HTR-8/SVneo (cell line): Measurements from ENCODE around the gene FOXP1.
A peak's percentile ranks its signal among the peaks of the same experiment; 100 is the strongest.
"Not testable (repeated sequence)": the region's sequence is repeated elsewhere in the genome, so short reads cannot be mapped to it uniquely, and the experiment has no call there.

ENCODE experiments used
- DNase-seq: peaks from one replicate; pipeline ENCODE4 v3.0.0; 2011; ENCODE audit warnings: low spot score, mixed read lengths; ENCODE audit not compliant: insufficient read length
- FAIRE-seq: peaks from 2 replicates; lab custom pipeline; 2011; peaks lifted over from hg19 to GRCh38; lab: Jason Lieb, UNC

FOXP1 gene

DNA sequence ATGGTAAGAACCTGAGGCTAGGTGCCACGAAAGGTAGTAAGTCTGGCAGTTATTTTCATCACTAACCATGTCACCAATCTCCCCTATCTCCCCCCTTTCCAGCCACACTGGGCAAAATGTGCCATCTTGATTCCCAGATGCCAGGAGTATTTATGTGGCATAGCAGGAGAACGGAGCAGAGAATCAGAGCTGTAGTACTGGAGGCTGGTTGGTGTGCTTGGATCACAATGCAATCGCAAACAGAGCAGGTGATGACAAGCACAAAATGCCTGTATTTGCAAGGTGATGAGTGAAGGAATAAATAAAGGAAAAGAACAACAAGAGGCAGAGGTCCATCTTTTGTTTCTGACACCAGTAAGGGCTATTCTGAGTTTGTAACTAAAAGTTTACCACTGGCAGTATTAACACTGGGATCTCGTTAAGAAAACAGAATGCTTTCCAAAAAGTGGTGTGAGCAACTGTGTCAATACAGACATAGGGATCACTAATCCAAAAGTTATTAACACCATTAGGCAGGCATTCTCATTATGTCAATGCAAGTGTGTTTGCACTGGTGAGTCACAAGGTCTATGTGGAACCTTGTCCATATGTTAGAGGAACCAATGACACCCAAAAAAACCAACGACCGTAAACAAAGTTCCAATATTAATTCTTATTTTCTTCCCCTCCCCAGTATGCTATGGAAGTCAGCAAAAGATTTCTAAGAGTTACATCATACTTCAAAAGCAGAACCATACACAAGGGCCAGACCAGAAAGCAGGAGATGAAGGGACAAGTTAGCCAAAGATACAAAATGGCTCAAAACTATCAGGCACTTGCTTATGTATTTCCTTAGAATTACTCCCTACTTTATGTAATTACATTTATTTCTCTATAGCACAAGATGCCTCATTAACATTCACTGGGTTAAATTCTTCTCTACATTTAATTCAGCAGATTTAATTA, 556.6 kb downstream of the FOXP1 start:
- no peak for FAIRE-seq
- no peak for DNase-seq

DNA sequence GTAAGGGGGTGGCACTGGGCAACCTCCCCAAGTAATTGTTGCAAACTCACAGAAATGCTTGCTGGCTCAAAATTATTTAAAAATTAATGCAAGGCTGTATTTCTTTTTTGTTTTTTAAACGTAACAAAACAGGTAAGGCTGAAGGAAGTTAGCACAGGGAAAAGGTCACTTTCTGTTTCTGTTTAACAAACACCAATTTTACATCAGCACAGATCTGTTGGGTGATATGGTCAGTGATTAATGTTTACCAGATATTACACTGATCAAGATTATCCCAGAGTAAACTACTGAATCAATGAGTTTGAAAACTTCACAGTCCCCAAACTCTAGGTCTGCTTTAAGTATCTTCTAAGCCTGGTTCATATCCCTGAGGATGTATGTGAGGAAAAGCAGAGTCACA, 558.0 kb downstream of the FOXP1 start:
- FAIRE-seq, result no peak
- no peak for DNase-seq

DNA sequence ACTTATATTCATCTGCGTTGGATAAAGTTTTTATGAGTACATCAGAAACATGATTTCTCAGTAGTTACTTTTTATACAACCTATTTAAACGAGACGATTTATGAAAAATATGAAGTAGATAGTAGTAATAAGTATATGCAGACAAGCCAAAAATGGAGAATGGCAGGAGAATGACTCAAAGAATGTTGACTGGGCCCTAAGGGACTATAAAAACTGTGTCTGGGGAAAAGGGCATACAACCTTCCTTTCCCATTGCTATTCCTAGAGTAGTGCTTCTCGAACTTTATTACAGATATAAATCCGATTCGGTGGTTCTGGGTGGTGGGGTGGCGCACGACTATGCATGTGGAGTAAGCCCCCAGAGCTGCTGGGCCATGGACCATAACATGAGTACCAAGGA, 558.5 kb downstream of the FOXP1 start:
- FAIRE-seq, result no peak
- no peak for DNase-seq

DNA sequence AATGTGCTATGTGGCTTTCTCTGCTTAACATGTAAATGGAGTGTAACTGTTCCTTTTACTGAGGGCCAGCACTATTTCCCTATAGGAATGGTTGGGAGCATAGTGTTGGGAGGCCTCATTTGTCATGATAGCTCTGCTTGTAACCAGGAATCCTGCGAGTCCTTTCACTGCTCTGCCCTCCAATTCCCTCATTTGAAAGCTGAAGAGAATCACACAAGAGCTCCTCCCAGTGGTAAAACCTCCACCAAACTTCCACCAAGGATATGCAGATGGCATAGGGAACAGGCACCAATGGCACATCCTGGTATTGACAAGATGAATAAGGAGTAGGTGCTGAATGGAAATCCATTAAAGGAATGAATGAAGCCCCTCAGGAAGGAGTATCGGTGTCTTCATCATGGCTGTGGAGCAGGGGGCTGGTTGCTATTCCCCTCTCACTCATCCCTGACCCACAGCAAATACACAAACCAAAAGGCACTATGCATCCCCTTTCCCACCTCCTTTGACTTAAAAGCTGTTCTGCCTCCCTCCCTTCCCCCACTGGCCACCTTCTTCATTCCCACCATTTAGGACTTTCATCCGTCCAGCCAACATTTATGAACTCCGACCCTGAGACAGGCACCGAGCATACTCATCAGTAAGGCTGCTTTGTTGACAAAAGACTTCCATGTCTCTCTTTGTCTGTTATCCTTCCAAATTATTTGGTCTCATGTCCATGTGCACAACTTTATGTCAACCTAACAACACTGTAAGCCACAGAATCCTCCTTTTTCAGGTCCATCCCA, 560.8 kb downstream of the FOXP1 start:
- FAIRE-seq (no peak), DNase-seq (no peak)

DNA sequence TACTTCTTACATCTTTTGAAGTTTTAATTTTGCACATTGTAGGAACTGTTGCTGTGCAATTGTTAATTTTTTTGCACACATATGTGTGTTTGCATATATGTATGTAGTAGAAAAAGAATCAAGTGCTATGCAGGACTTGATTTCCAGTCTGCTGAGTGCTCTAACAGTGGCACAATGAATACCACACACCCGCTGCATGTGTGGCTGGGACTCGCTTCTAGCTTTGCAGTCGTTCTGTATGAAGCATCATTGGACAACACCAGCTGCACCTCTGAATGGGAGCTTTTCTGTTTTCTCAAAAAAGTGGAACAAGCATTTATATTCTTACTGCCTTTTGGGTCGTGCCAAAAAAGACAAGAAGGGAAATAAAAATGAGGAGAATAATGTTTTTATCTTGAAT, 564.7 kb downstream of the FOXP1 start:
- DNase-seq, result no peak
- FAIRE-seq, result no peak

DNA sequence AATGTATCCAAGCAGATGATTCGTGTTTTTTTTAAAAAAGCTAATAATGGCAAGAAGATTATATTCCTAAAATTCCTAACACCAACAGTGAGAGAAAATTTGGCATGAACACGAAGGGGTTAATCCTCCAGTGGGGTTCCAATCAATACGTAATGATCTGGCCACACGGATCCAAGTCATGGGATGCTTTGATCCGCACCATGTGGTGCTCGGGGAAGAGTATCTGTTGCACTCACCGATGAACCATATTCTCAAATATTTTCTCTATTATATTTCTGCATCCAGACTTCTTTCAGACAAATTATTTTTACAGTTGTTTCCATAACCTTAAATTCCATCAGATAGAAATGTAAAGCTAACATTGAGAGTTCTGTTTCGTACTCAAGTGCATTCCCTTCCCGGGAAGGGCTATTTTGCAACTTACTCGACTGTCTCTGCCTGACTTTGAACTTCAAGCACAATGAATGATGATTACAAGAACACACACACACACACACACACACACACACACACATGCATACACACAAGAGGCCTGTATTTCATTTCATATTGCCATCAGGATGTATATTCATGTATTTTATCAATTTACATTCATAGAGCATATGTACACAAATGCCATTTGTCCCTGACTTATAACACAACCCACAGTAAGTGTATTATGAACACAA, 567.2 kb downstream of the FOXP1 start:
- FAIRE-seq, result peak; percentile 59
- no peak for DNase-seq

DNA sequence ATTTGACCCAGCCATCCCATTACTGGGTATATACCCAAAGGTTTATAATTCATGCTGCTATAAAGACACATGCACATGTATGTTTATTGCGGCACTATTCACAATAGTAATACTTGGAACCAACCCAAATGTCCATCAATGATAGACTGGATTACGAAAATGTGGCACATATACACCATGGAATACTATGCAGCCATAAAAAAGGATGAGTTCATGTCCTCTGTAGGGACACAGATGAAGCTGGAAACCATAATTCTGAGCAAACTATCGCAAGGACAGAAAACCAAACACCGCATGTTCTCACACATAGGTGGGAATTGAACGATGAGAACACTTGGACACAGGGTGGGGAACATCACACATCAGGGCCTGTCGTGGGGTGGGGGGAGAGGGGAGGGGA, 568.9 kb downstream of the FOXP1 start:
- not testable (repeated sequence) for DNase-seq, FAIRE-seq

DNA sequence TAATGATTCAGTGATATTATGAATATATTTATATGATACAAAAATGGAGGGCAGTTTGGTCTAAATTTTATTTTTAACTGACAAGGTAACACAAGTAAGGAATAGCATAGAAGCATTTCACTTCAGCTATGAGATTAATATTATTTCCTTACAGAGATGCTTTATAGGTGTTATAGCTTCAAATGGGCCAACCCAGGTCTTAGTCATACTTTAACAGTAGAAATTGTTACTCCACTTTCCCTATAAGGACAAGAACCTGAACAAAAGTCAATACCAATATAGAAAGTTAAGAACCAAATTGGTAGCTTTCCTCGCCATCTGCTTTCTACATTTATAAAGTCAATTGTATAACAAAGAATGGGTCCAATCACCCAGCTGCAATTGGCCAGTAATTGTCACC, 570.6 kb downstream of the FOXP1 start:
- DNase-seq, result no peak

DNA sequence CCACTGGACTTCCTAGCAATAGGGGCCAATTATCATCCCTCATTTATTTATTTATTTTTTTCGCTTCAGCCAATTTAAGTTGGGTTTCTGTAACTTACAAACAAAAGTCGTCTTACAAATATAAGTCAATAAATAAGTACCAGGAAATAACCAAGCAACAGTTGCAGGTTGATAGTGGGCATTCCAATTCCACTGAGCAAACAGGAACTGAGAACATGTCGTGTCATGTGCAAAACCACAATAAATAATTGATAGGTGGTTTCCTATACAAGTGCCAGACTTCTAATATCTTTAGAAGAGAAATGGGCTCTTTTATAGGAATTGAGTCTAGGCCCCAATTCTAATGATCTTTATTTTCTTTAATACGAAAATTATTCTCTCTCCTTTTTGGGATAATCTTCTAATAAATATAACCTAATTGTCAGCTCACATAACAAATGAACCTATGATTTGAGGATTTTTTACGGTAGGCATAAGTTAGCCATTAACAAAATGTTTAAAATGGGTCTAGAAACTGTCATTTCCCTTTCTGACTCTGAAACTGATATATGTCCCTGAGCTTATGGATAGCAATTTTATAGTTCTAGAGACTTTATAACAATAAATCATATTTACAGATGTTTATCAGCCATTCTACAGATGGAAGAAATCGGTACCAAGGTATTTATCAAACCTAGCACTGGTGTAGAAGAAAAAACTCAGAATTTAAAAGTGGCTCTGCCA, 571.8 kb downstream of the FOXP1 start:
- no peak for FAIRE-seq
- DNase-seq, result no peak

More for the DNA sequence above, 570.6 kb downstream of the FOXP1 start:
- FAIRE-seq, result no peak

DNA sequence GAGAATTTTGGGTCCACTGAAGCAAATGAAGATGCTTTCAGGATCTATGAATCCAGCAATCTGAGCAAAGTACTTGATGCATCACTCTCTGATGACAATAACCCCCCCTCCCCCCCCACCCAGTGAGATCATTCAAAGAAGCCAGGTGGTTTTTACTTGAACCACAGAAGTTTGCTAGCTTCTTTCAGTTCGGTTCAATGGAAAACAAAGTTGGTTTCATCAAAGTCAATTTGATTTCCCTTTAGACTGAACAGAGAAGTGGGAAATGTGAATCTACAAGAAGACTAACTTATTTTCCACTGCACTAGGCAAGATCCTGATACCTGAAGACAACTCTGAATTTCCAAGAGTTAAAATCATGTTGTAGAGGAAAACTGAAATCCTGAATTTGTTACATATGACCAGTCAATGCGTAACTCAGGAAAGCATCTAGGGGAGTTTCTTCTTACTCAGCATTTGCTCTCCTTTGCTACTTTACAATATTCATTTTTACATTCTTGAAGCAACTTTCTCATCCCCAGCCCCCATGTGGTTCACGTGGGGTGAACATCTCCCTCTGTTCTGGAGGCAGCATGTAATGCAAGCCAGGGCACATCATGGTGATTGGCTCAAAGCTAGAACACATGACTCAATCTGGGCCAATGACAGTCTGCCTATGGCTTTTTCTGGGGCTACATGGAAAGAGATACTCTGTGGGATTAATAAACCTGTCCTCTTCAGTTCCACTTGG, 572.6 kb downstream of the FOXP1 start:
- FAIRE-seq (no peak), DNase-seq (no peak)

DNA sequence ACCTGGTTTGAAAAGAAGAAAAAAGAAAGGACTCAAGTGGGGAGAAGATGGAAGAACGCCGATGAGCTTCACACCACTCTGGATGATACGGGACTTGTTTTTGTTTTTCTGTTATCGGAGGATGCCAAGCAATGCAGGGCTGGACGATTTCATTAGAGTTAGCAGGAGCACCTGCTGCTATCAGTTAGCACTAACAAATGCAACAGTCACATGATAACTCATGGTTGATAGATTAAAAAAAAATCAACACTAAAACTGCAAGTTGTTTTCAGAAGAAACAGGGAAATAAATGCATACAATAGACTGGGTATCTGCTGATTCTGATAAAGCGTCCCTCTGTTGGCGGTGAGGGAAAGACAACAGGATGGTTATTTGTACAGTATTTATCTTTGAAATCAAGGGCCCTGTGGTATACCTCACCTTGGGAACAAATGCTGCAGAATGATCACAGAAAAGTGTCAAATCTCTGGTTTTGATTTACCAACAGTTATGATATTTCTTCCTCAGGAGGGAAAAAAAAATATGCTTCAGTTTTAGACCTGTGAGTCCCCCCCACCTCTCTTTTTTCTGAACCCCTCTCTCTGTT, 575.1 kb downstream of the FOXP1 start:
- DNase-seq (no peak), FAIRE-seq (no peak)

DNA sequence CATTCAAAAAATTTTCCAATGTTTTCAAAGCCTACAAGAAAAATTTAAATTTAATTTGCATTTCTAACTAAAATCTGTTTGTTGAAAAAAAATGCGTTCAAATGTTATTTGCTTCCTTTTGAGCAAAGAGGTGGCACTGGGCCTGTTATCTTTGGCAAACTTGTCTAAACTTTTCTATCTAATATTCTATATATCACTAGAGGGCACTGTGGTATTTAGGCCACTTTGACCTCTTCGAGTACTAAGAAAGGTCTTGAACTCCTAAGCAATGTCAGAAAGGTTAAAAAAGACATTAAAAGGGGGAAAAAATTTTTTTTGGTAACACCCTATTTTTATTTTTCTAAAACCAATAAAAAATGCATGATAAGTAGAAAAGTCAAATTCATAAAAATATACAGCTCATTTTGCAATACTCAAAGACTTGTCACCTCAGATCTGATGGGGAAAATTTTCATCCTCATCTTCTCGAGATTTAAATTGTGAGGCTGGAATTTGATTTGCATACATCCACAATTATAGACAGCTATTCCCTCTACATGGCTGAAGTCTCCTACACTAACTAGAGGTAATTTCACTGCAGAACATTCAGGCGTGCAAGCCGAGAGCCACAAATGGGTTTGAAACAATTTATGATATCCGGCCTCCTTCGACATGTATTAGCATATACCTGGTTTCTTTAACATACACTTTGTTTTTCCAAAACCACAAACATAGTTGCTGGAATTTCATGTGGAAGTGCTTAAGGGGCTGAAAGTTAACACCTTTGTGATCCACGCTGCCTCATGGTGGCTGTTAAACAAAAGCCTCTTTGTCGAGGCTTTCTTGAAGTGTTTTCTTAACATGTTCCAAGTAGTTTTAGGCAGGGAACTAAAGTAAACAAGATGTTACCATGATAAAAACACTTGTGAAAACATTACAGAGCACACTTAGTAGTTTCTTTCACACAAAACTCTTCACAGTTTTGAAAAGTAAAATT, 576.4 kb downstream of the FOXP1 start:
- FAIRE-seq (no peak), DNase-seq (peak; percentile 18)

DNA sequence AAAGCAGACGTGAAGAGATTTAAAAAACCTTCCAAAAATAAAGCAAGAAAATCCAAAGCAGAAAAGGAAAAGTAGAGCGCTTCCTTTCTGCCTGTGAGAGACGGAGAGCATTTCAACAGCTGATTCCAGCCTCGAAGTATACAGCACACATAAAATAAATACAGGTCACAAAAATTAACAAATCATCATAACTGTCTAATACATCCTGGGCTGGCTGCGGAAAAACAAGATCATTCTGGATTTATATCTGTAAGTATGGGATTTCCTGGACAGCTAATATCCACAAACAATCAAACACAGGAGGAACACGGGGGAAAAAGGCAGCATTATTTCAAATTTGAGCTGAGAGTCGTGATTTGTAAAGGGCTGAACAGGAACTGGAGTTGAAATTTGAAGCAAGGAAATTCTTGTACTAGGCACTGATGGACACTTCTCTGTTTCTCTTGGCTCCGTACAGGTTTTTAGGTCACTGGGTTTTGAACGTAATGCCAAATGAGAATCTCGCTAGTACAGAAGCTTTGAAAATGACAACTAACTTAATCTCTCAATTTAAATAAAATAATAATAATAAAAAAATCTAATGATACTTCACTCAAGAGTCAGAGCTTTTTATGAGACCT, 577.7 kb downstream of the FOXP1 start:
- no peak for FAIRE-seq
- no peak for DNase-seq

DNA sequence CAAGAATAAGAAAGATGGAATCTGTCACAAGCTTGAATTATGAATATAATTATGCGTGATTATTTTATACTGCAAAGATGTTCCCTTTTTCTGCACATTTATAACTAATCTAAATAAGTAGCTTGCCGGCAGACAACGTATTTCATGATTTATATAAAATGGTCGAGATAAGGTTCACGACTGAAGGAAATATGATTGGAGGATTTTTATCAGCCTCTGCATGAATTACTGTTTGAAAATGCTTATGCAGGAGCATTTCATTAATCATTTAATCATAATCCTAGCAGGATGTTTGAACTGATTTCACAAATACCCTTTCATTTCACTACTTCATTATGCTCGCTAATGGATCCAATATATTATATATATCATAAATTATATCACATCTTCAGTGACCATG, 580.0 kb downstream of the FOXP1 start:
- no peak for FAIRE-seq
- no peak for DNase-seq

DNA sequence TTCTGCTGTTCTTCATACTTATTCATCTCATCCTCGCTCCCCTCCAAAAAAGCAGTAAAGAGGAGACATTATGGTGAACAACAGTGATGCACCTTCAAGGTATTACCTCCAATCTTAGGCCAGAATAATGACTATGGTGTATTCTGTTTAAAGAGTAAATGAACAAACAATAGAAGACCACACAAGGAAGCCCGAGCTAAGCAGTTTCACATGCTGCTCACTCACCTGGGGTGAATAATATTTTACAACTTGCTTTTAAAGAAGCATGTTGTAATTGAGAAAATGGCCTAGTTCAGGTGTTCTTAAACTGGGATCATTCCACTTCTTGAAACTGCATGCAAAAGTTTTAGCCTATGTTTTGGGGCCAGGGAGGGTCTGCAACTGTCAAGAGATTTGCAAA, 581.2 kb downstream of the FOXP1 start:
- FAIRE-seq (no peak), DNase-seq (no peak)

DNA sequence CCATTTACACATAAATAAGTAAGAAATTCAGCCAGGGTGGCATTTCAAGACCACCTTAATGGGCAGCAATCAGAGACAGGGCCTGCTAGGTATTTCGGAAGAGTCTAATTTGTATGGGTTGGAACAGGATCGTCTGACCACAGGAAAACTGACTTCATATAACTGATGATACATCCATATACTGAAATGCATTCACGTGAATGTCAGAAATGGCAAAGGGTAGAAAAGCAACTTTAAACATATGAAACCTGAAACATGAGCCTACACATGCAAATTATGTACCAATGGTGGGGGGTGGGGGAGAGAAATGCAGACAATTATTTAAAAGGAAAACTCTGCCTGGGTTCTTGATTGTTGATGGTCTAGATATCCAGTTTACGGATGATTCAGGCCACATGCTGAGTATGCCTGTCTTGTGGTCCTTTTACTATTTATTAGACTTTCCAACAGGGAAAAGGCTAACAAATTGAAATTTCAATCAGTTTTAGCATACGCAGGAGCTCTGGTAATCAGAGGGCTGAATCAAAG, 582.2 kb downstream of the FOXP1 start:
- DNase-seq (no peak), FAIRE-seq (no peak)

DNA sequence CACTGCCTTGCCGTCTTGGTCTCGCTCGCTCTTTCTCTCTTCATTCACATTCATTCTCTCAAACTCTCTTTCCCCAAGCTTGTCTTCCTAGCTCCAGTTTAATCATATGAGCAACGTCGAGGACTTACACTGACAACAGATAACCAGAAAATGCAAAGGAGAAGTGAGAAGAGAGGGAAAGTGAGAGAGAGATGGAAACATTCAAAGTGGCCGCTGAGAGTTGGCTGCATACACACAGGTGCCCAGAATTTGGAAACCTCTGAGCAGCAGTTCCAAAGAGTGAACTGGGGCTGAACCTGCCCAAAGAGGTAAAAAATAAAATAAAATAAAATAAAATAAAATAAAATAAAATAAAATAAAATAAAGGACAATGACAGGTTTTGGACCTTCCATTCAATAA, 583.0 kb downstream of the FOXP1 start:
- FAIRE-seq (no peak), DNase-seq (no peak)
